Lung microvascular endothelial cell (primary cell): ENCODE data around the gene CPXM1. TPM values are rescaled to one million over a fixed set of nuclear protein-coding genes. Genes with fewer than 3 reads are reported as not detected.

Experiments used
- DNase-seq, 2 donors: peaks; one replicate each; pipeline versions ENCODE4 v3.0.0 to v3.0.0-alpha.2; 2010; ENCODE audit warnings: low read depth in 2 of 2
- total RNA-seq: library from RNA; depleted of rRNA; stranded (reverse); fragments of >200 nt; gene quantifications from 2 replicates; pipeline ENCODE4 v1.2.1, GENCODE V29; 2014

The CPXM1 gene
- total RNA-seq, 1 donor from 2014 or later = 0.79 TPM

- DNase-seq = no peak
These were observed 50.4 kb downstream of the CPXM1 start for GRCh38 chr20:2749951-2750490.

- DNase-seq = no peak
These were observed 51.0 kb downstream of the CPXM1 start for GRCh38 chr20:2749343-2749950.

GRCh38 chr20:2748551-2749342 lies 51.7 kb downstream of the CPXM1 start:
- no peak for DNase-seq

- DNase-seq = no peak
These were observed 52.7 kb downstream of the CPXM1 start for GRCh38 chr20:2747676-2748235.

DNA sequence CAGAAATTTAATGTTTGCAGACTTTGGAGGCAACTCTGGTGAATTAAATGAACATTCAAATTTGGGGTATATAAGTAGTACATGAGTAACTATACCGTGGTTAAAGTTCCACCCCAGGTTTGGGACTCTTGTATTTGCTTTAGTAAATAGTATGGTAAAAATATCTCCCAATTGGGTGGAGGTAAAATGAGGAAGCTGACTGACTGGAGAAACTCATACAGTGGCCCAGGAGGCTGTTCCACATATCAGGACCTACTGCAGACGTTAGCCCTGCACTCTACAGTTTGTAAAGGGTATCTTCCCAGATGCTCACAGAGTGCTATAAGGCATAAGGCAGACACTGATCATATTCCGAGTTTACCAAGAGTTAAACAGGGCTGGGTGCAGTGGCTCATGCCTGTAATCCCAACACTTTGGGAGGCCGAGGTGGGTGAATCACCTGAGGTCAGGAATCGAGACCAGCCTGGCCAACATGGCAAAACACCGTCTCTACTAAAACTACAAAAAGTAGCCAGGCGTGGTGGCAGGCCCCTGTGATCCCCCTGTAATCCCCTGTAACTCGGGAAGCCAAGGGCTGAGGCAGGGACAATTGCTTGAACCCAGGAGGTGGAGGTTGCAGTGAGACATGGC lies 53.7 kb downstream of the CPXM1 start:
- no peak for DNase-seq

- DNase-seq = no peak
These were observed 54.3 kb downstream of the CPXM1 start for GRCh38 chr20:2745936-2746635.

- no peak for DNase-seq
These were observed 55.1 kb downstream of the CPXM1 start for GRCh38 chr20:2745060-2745910.

Other genes with a start within 250 kb of the CPXM1 start
- gene NOP56, start 148.0 kb downstream of the CPXM1 start, total RNA-seq = 99.8 and 125 TPM in 2 replicates
- gene IDH3B, start 136.4 kb downstream of the CPXM1 start, total RNA-seq = 95.5 and 95.8 TPM in 2 replicates
- gene EBF4, start 107.8 kb downstream of the CPXM1 start, total RNA-seq = 0.87 and 3.8 TPM in 2 replicates
- not detected in 2 replicates for gene C20orf141, start 14.4 kb upstream of the CPXM1 start, total RNA-seq
- not detected in 2 replicates for gene TMEM239, start 15.7 kb upstream of the CPXM1 start, total RNA-seq
- gene PCED1A, start 40.0 kb upstream of the CPXM1 start, total RNA-seq = 9.4 and 21.2 TPM in 2 replicates
- gene VPS16, start 40.1 kb upstream of the CPXM1 start, total RNA-seq = 35.1 and 39.1 TPM in 2 replicates
- 19.8 and 22.2 TPM in 2 replicates for gene PTPRA, start 72.9 kb upstream of the CPXM1 start, total RNA-seq
- gene GNRH2, start 243.0 kb upstream of the CPXM1 start, total RNA-seq = not detected in 2 replicates
- gene MRPS26, start 245.4 kb upstream of the CPXM1 start, total RNA-seq = 28.8 and 32.1 TPM in 2 replicates